ENCODE data around the gene MARCO. TPM values are rescaled to one million over a fixed set of nuclear protein-coding genes. Genes with fewer than 3 reads are reported as not detected.

MARCO gene
- polyA plus RNA-seq, 3 donors, result 12.7 to 43.7 (median 37.7) TPM

DNA sequence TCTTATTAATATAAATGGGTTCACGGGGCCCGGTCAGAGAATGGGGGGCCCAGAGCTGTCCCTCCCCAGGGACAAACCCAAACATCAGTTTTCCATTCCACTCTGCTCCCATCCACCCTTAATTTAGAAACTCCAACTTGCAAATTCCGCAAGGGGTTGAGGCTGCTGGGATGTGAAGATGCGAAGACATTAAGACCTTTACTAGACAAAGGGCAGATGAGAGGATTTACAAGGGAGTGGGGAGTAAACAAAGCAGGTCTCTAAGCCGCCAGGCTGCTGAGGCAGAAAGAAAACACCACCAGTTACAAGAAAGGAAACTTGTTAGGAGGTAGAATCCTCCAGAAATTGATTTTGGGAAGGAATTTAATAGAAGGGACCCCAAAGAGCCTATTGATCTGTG lies 33.1 kb downstream of the MARCO start:
- Histone ChIP-seq H4K20me1 (ENCODE audit: insufficient read depth, low read length) (no peaks in the 10 kb centered on the region), H3K79me2 (ENCODE audit: insufficient read depth, low read length) (no peaks in the 10 kb centered on the region), H3K4me3 (replicated peaks in 1 of 3; ENCODE audit: low read depth in 2 of 3, low read length in 3 of 3) (no peak overlapping the region), H3K27ac (ENCODE audit: low read depth in 1 of 2, low read length in 2 of 2) (peak overlapping the region in 1 of 2 donors; percentile 90), H3K27me3 (ENCODE audit: control insufficient read depth in 2 of 2, insufficient read depth in 2 of 2, low read length in 2 of 2) (no peaks in the 10 kb centered on the region), H3K9ac (ENCODE audit: insufficient read depth, low read length, poor library complexity, severe bottlenecking) (no peak overlapping the region), H3K4me1 (ENCODE audit: control insufficient read depth in 1 of 2, insufficient read depth in 2 of 2, low read length in 2 of 2) (peaks cover 60 to 72% of the 10 kb centered on the region in 2 donors), H3K4me2 (replicated peaks; ENCODE audit: extremely low read depth, low read length, poor library complexity, severe bottlenecking) (no peak overlapping the region), H3K9me3 (replicated peaks in 1 of 2; ENCODE audit: control insufficient read depth in 1 of 2, insufficient read depth in 1 of 2, low read length in 2 of 2) (peaks cover 9 to 15% of the 10 kb centered on the region in 2 donors), H3K36me3 (replicated peaks in 1 of 2; ENCODE audit: control insufficient read depth in 1 of 2, insufficient read depth in 2 of 2, low read length in 2 of 2) (peaks cover 0 to 7% of the 10 kb centered on the region in 2 donors), H2AFZ (ENCODE audit: insufficient read depth, low read depth, low read length, poor library complexity, severe bottlenecking) (no peak overlapping the region)
- Mint-ChIP-seq H3K4me1 (peaks cover 80% of the 10 kb centered on the region), H3K27ac (peak overlapping the region; percentile 96 to 100 (median 98)), H3K36me3 (peaks cover 42 to 45% of the 10 kb centered on the region in 2 donors), H3K27me3 (ENCODE audit: low read depth in 3 of 3) (peaks cover 0 to 8% (median 5%) of the 10 kb centered on the region in 3 donors), H3K9me3 (peaks cover 13 to 17% (median 15%) of the 10 kb centered on the region in 7 donors), H3K4me3 (no peak overlapping the region)
- 80% methylated on average over 2 of the region's 5 CpGs for WGBS (ENCODE audit: insufficient coverage)
- DNase-seq, result no peak
- TF ChIP-seq, protein P1, sequence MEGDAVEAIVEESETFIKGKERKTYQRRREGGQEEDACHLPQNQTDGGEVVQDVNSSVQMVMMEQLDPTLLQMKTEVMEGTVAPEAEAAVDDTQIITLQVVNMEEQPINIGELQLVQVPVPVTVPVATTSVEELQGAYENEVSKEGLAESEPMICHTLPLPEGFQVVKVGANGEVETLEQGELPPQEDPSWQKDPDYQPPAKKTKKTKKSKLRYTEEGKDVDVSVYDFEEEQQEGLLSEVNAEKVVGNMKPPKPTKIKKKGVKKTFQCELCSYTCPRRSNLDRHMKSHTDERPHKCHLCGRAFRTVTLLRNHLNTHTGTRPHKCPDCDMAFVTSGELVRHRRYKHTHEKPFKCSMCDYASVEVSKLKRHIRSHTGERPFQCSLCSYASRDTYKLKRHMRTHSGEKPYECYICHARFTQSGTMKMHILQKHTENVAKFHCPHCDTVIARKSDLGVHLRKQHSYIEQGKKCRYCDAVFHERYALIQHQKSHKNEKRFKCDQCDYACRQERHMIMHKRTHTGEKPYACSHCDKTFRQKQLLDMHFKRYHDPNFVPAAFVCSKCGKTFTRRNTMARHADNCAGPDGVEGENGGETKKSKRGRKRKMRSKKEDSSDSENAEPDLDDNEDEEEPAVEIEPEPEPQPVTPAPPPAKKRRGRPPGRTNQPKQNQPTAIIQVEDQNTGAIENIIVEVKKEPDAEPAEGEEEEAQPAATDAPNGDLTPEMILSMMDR (IDR thresholded peaks at IDR 0.05), result no peak
- intact Hi-C loops (cut with micrococcal nuclease), result loop anchor here (2.0 to 10.0 kb wide), 3 partner anchors 20 to 390 kb away; partner anchors contain the start of genes C2orf76 (in 1 of the 2), DBI (in 1 of the 2) and MARCO (in 1 of the 2)

GRCh38 chr2:118978064-118978463 lies 36.1 kb downstream of the MARCO start:
- intact Hi-C loops (cut with micrococcal nuclease), result loop anchor here in 1 of 2 donors (5.0 to 10.0 kb wide), 2 partner anchors 36 to 387 kb away; partner anchors contain the start of genes C2orf76, DBI and MARCO
- peak overlapping the region in 3 of 7 donors; percentile 16 to 54 (median 40) for H3K27ac Mint-ChIP-seq
- WGBS (ENCODE audit: insufficient coverage), result 94% methylated on average over 2 of the region's 2 CpGs

More at GRCh38 chr2:118978064-118978463, 36.1 kb downstream of the MARCO start:
- Histone ChIP-seq H3K79me2 (ENCODE audit: insufficient read depth, low read length) (no peaks in the 10 kb centered on the region), H3K4me3 (replicated peaks in 1 of 3; ENCODE audit: low read depth in 2 of 3, low read length in 3 of 3) (no peak overlapping the region), H4K20me1 (ENCODE audit: insufficient read depth, low read length) (no peaks in the 10 kb centered on the region), H2AFZ (ENCODE audit: insufficient read depth, low read depth, low read length, poor library complexity, severe bottlenecking) (no peak overlapping the region), H3K27me3 (ENCODE audit: control insufficient read depth in 2 of 2, insufficient read depth in 2 of 2, low read length in 2 of 2) (no peaks in the 10 kb centered on the region), H3K4me1 (ENCODE audit: control insufficient read depth in 1 of 2, insufficient read depth in 2 of 2, low read length in 2 of 2) (peaks cover 31 to 43% of the 10 kb centered on the region in 2 donors), H3K9ac (ENCODE audit: insufficient read depth, low read length, poor library complexity, severe bottlenecking) (no peak overlapping the region), H3K36me3 (replicated peaks in 1 of 2; ENCODE audit: control insufficient read depth in 1 of 2, insufficient read depth in 2 of 2, low read length in 2 of 2) (peaks cover 0 to 7% of the 10 kb centered on the region in 2 donors), H3K4me2 (replicated peaks; ENCODE audit: extremely low read depth, low read length, poor library complexity, severe bottlenecking) (no peak overlapping the region), H3K27ac (ENCODE audit: low read depth in 1 of 2, low read length in 2 of 2) (no peak overlapping the region), H3K9me3 (replicated peaks in 1 of 2; ENCODE audit: control insufficient read depth in 1 of 2, insufficient read depth in 1 of 2, low read length in 2 of 2) (peaks cover 9 to 15% of the 10 kb centered on the region in 2 donors)
- Mint-ChIP-seq H3K27me3 (ENCODE audit: low read depth in 3 of 3) (peaks cover 2 to 14% (median 10%) of the 10 kb centered on the region in 3 donors), H3K4me1 (peaks cover 59% of the 10 kb centered on the region), H3K36me3 (peaks cover 51 to 56% of the 10 kb centered on the region in 2 donors), H3K4me3 (no peak overlapping the region), H3K9me3 (peaks cover 13 to 20% (median 14%) of the 10 kb centered on the region in 7 donors)
- TF ChIP-seq, protein P1 (IDR thresholded peaks at IDR 0.05), result no peak
- DNase-seq, result peak in 1 of 3 donors; percentile 2

Measured in CD14-positive monocyte (primary cell).